HepG2 (cell line): ENCODE data around the gene DLX6. TPM values are rescaled to one million over a fixed set of nuclear protein-coding genes. Genes with fewer than 3 reads are reported as not detected.

Experiments
- ATF5 ChIP-seq: sonication (generic); formaldehyde crosslinking; IDR thresholded peaks from 2 replicates; pipeline ENCODE4 v1.4.0; 2020; ENCODE audit warnings: mild to moderate bottlenecking, low read depth, missing genetic modification reagents
- ATM ChIP-seq: fragments of 450-650 bp; IDR thresholded peaks from 2 replicates; pipeline ENCODE4 v1.7.1; 2017; ENCODE audit warnings: mild to moderate bottlenecking, borderline replicate concordance
- CREB3 ChIP-seq: sonication (generic); formaldehyde crosslinking; IDR thresholded peaks from 2 replicates; pipeline ENCODE4 v1.5.0; 2020; ENCODE audit warnings: missing genetic modification reagents
- CSRNP1 ChIP-seq: sonication (generic); formaldehyde crosslinking; IDR thresholded peaks from 2 replicates; pipeline ENCODE4 v1.8.1; 2023; ENCODE audit warnings: mild to moderate bottlenecking, missing genetic modification reagents
- E2F2 ChIP-seq: sonication (generic); formaldehyde crosslinking; IDR thresholded peaks from 2 replicates; pipeline ENCODE4 v1.4.0; 2020; ENCODE audit warnings: missing genetic modification reagents, borderline replicate concordance
- FIP1L1 ChIP-seq: fragments of 200-400 bp; formaldehyde crosslinking; IDR thresholded peaks from 2 replicates; pipeline ENCODE4 v1.6.1; 2018; ENCODE audit warnings: low read depth, mild to moderate bottlenecking, low read length, moderate library complexity, borderline replicate concordance; ENCODE audit not compliant: insufficient read depth
- FOXO4 ChIP-seq: sonication (generic); formaldehyde crosslinking; conservative IDR thresholded peaks from 2 replicates; pipeline ENCODE4 v1.8.1; 2023; ENCODE audit warnings: missing genetic modification reagents
- HOXA9 ChIP-seq: sonication (generic); formaldehyde crosslinking; IDR thresholded peaks from 2 replicates; pipeline ENCODE4 v1.8.1; 2022; ENCODE audit warnings: missing genetic modification reagents, mild to moderate bottlenecking, moderate library complexity, borderline replicate concordance
- KDM3A ChIP-seq: IDR thresholded peaks from 2 replicates; pipeline ENCODE4 v1.6.1; 2018; ENCODE audit warnings: low read depth, missing compliant biosample characterization
- PITX1 ChIP-seq: sonication (generic); formaldehyde crosslinking; IDR thresholded peaks from 2 replicates; pipeline ENCODE4 v1.5.1; 2020; ENCODE audit warnings: mild to moderate bottlenecking, missing genetic modification reagents
- POLR2AphosphoS2 ChIP-seq: IDR thresholded peaks from 2 replicates; pipeline ENCODE4 v1.6.1; 2011; ENCODE audit warnings: low read depth, low read length, improper control_type of control experiment
- SIN3B ChIP-seq: fragments of 150-350 bp; IDR thresholded peaks from 2 replicates; pipeline ENCODE4 v1.6.1; 2014; ENCODE audit warnings: low read length
- ZBTB37 ChIP-seq: sonication (generic); formaldehyde crosslinking; IDR thresholded peaks from 2 replicates; pipeline ENCODE4 v1.4.0; 2020; ENCODE audit warnings: mild to moderate bottlenecking, missing genetic modification reagents
- ZBTB49 ChIP-seq: sonication (generic); formaldehyde crosslinking; IDR thresholded peaks from 2 replicates; pipeline ENCODE4 v1.4.0; 2020; ENCODE audit warnings: missing genetic modification reagents, borderline replicate concordance
- ZMAT3 ChIP-seq: sonication (generic); formaldehyde crosslinking; conservative IDR thresholded peaks from 2 replicates; pipeline ENCODE4 v1.7.0; 2021; ENCODE audit warnings: missing genetic modification reagents
- ZMYM2 ChIP-seq: sonication (generic); formaldehyde crosslinking; IDR thresholded peaks from 2 replicates; pipeline ENCODE4 v1.8.0; 2022; ENCODE audit warnings: mild to moderate bottlenecking, missing genetic modification reagents
- ZNF354B ChIP-seq: sonication (generic); formaldehyde crosslinking; IDR thresholded peaks from 2 replicates; pipeline ENCODE4 v1.8.0; 2022; ENCODE audit warnings: mild to moderate bottlenecking, missing genetic modification reagents
- ZNF510 ChIP-seq: sonication (generic); formaldehyde crosslinking; IDR thresholded peaks from 2 replicates; pipeline ENCODE4 v1.4.0; 2020; ENCODE audit warnings: low read depth, mild to moderate bottlenecking, missing genetic modification reagents
- ZNF792 ChIP-seq: IDR thresholded peaks from 2 replicates; pipeline ENCODE4 v1.6.1; 2016
- ZNF879 ChIP-seq: sonication (generic); formaldehyde crosslinking; IDR thresholded peaks from 2 replicates; pipeline ENCODE4 v1.8.1; 2023; ENCODE audit warnings: missing genetic modification reagents
- polyA plus RNA-seq, 8 experiments: library from polyadenylated mRNA; depleted of rRNA in 3 of 8; stranded (reverse) in 7 of 8; unstranded in 1 of 8; fragments of >200 nt; fragmentation: Illumina TruSeq in 4 of 8; extraction: Trizol in 4 of 8; gene quantifications; 2 replicates each; pipeline versions ENCODE4 v1.2.1 to v1.2.3, GENCODE V29; 2011 to 2016; ENCODE audit warnings: low read depth in 4 of 8, missing spikeins in 1 of 8, mixed read lengths in 1 of 8; ENCODE audit not compliant: insufficient read depth in 1 of 8
- total RNA-seq, 5 experiments: library from RNA; depleted of rRNA; stranded (reverse); fragments of >200 nt; fragmentation: Illumina TruSeq; extraction: Trizol; gene quantifications; 2 replicates each; pipeline ENCODE4 v1.2.3, GENCODE V29; 2016; ENCODE audit warnings: low read depth in 1 of 5

Gene DLX6
- total and polyA plus RNA-seq, 2 of the 13 experiments (the other 11 are each of a cell fraction or from before 2014, with no cell fraction given) = 3.5 to 5.5 TPM

- TF ChIP-seq E2F2 (CRISPR knock-in tag) (no peak), ZMAT3 (CRISPR knock-in tag) (no peak), CSRNP1 (CRISPR knock-in tag) (no peak), ATM (peak; percentile 57; the same call in 1 of the 2 replicates), ZBTB49 (CRISPR knock-in tag) (no peak), SIN3B (no peak), ZNF792 (CRISPR knock-in tag) (0 out of 2 replicates have a peak, but pooled peaks have one; percentile 39), FIP1L1 (no peak), ZMYM2 (no peak), ZNF510 (CRISPR knock-in tag) (no peak), ZNF879 (CRISPR knock-in tag) (no peak), CREB3 (no peak), ZBTB37 (CRISPR knock-in tag) (peak; percentile 50; the same call in 1 of the 2 replicates), KDM3A (CRISPR knock-in tag) (no peak), FOXO4 (CRISPR knock-in tag) (no peak), PITX1 (CRISPR knock-in tag) (peak; percentile 88), POLR2AphosphoS2 (no peak), ATF5 (CRISPR knock-in tag) (no peak), ZNF354B (CRISPR knock-in tag) (no peak), HOXA9 (CRISPR knock-in tag) (no peak)
Measured at GRCh38 chr7:96970739-96971138, 34.6 kb upstream of the DLX6 start (continued).
